Breast epithelium (tissue), 3 donors: ENCODE measurements around the gene DMRT3.

ENCODE experiments used
- CTCF ChIP-seq, 3 donors: fragments of 450-650 bp; IDR thresholded peaks; one replicate each; pipeline ENCODE4 v1.5.1; 2016 to 2017; ENCODE audit warnings: antibody characterized with exemption in 3 of 3, mild to moderate bottlenecking in 3 of 3, moderate library complexity in 3 of 3
- POLR2A ChIP-seq: fragments of 450-650 bp; IDR thresholded peaks from one replicate; pipeline ENCODE4 v1.6.1; 2016; ENCODE audit warnings: antibody characterized with exemption, mild to moderate bottlenecking, moderate library complexity
- POLR2AphosphoS5 ChIP-seq, 3 donors: sonication (generic); formaldehyde crosslinking; IDR thresholded peaks; one replicate each; pipeline ENCODE4 v1.6.1; 2017; ENCODE audit warnings: antibody characterized with exemption in 3 of 3

- TF ChIP-seq CTCF (IDR thresholded peaks at IDR 0.05) = no peak
- no peak for TF ChIP-seq POLR2A
- TF ChIP-seq POLR2AphosphoS5 (IDR thresholded peaks at IDR 0.05) = no peak
These were observed 28.0 kb upstream of the DMRT3 start for GRCh38 chr9:948497-948896.
